Spinal cord (tissue), 10 donors: Measurements from ENCODE around the gene ZNF385C. TPM values are rescaled to one million over a fixed set of nuclear protein-coding genes. Genes with fewer than 3 reads are reported as not detected.
A peak's percentile ranks its signal among the peaks of the same experiment; 100 is the strongest.
"Not testable (repeated sequence)": the region's sequence is repeated elsewhere in the genome, so short reads cannot be mapped to it uniquely, and the experiment has no call there.

Source experiments
- DNase-seq, 6 donors: peaks; one replicate each; pipeline versions ENCODE4 v3.0.0 to v3.0.0-alpha.2; 2013 to 2015; ENCODE audit warnings: low spot score in 6 of 6, low read depth in 4 of 6
- H3K27ac ChIP-seq: one replicate; pipeline ENCODE4 v1.5.1; 2013; ENCODE audit warnings: low read depth, low read length, control low read depth
- H3K27me3 ChIP-seq: one replicate; pipeline ENCODE4 v1.6.1; 2013; ENCODE audit warnings: low read length; ENCODE audit not compliant: control insufficient read depth, insufficient read depth
- H3K36me3 ChIP-seq: one replicate; pipeline ENCODE4 v1.6.1; 2013; ENCODE audit warnings: low read length; ENCODE audit not compliant: control insufficient read depth, insufficient read depth
- H3K4me1 ChIP-seq: one replicate; pipeline ENCODE4 v1.6.1; 2013; ENCODE audit warnings: low read length; ENCODE audit not compliant: control insufficient read depth, insufficient read depth
- H3K4me3 ChIP-seq: one replicate; pipeline ENCODE4 v1.5.1; 2013; ENCODE audit warnings: low read depth, low read length, control low read depth
- H3K9me3 ChIP-seq: one replicate; pipeline ENCODE4 v1.6.1; 2013; ENCODE audit warnings: low read length; ENCODE audit not compliant: control insufficient read depth, insufficient read depth
- whole genome bisulfite sequencing: methylation state at CpG from one replicate; pipeline ENCODE4 v1.1.5; 2013; ENCODE audit warnings: missing lambda C conversion rate; ENCODE audit not compliant: insufficient coverage; 5-methylcytosine and 5-hydroxymethylcytosine counted together
- polyA plus RNA-seq, 2 donors: library from polyadenylated mRNA; unstranded; fragments of 120-200 nt; gene quantifications; one replicate each; pipeline ENCODE4 v1.2.1, GENCODE V29; 2013; ENCODE audit not compliant: insufficient read length in 2 of 2
- total RNA-seq, 2 donors: library from RNA; depleted of rRNA in 1 of 2; stranded (reverse); fragments of 120-200 nt in 1 of 2; fragments of >200 nt in 1 of 2; gene quantifications; one replicate each; pipeline versions ENCODE4 v1.2.3 to v1.2.4, GENCODE V29; 2013 to 2014
- donor health status: healthy.

Gene ZNF385C
- total and polyA plus RNA-seq, 4 donors = 0.50 to 7.3 (median 3.9) TPM

GRCh38 chr17:42016941-42017865 lies 81.1 kb downstream of the ZNF385C start, which contains the start of gene DNAJC7:
Gene DNAJC7, minus strand, starts transcription at chr17:42017439. Its CDS starts 23 bp downstream, at chr17:42017416.
- Histone ChIP-seq H3K4me3 (peak within 1 kb of the TSS; percentile 98), H3K9me3 (no peaks in the 10 kb centered on the region), H3K4me1 (peaks cover 41% of the 10 kb centered on the region), H3K27me3 (no peaks in the 10 kb centered on the region), H3K27ac (peak within 1 kb of the TSS; percentile 96), H3K36me3 (peaks cover 17% of the 10 kb centered on the region)
- DNase-seq = peak; percentile 84 to 98 (median 88)
- WGBS = under 1% methylated on average over 67 of the region's 70 CpGs

GRCh38 chr17:42016411-42016831 lies 81.9 kb downstream of the ZNF385C start:
- Histone ChIP-seq H3K36me3 (peaks cover 10% of the 10 kb centered on the region), H3K4me1 (peaks cover 41% of the 10 kb centered on the region), H3K27ac (peak overlapping the region; percentile 96), H3K4me3 (peak overlapping the region; percentile 98), H3K9me3 (no peaks in the 10 kb centered on the region), H3K27me3 (no peaks in the 10 kb centered on the region)
- DNase-seq = no peak
- 19% methylated on average over 8 of the region's 12 CpGs for WGBS

GRCh38 chr17:42013740-42014139 lies 84.5 kb downstream of the ZNF385C start:
- not testable (repeated sequence) for DNase-seq, H3K9me3 ChIP-seq, H3K27ac ChIP-seq, H3K4me3 ChIP-seq, H3K27me3 ChIP-seq
- 97% methylated on average over 5 of the region's 12 CpGs for WGBS
- Histone ChIP-seq H3K4me1 (peaks cover 33% of the 10 kb centered on the region), H3K36me3 (peaks cover 15% of the 10 kb centered on the region)

GRCh38 chr17:42012363-42012762 lies 85.9 kb downstream of the ZNF385C start:
- H3K27me3 ChIP-seq, DNase-seq, H3K9me3 ChIP-seq, H3K4me3 ChIP-seq, H3K27ac ChIP-seq: not testable (repeated sequence)
- Histone ChIP-seq H3K4me1 (peaks cover 29% of the 10 kb centered on the region), H3K36me3 (peaks cover 15% of the 10 kb centered on the region)
- WGBS = 38% methylated on average over 1 of the region's 4 CpGs

GRCh38 chr17:42010898-42011516 lies 87.3 kb downstream of the ZNF385C start:
- H3K9me3 ChIP-seq = no peaks in the 10 kb centered on the region
- H3K4me3 ChIP-seq = no peak overlapping the region
- WGBS = 100% methylated on average over 1 of the region's 3 CpGs
- H3K27ac ChIP-seq = no peak overlapping the region
- no peaks in the 10 kb centered on the region for H3K27me3 ChIP-seq
- H3K4me1 ChIP-seq = peaks cover 28% of the 10 kb centered on the region
- H3K36me3 ChIP-seq = peaks cover 13% of the 10 kb centered on the region
- no peak for DNase-seq

- H3K27me3 ChIP-seq, H3K27ac ChIP-seq, H3K4me3 ChIP-seq, H3K36me3 ChIP-seq, H3K9me3 ChIP-seq, DNase-seq: not testable (repeated sequence)
- peaks cover 24% of the 10 kb centered on the region for H3K4me1 ChIP-seq
- WGBS = 95% methylated on average over 4 of the region's 9 CpGs
Measured at GRCh38 chr17:42010266-42010680, 88.0 kb downstream of the ZNF385C start.

- Histone ChIP-seq H3K36me3 (peaks cover 5% of the 10 kb centered on the region), H3K4me3 (no peak overlapping the region), H3K9me3 (no peaks in the 10 kb centered on the region), H3K4me1 (peaks cover 20% of the 10 kb centered on the region), H3K27me3 (no peaks in the 10 kb centered on the region), H3K27ac (no peak overlapping the region)
- DNase-seq = peak in 1 of 6 donors; percentile 28
- WGBS = 73% methylated on average over 2 of the region's 4 CpGs
Measured at GRCh38 chr17:42009170-42009569, 89.1 kb downstream of the ZNF385C start.

- Histone ChIP-seq H3K36me3 (peaks cover 5% of the 10 kb centered on the region), H3K4me1 (peaks cover 14% of the 10 kb centered on the region), H3K27ac (peak overlapping the region; percentile 64), H3K4me3 (no peak overlapping the region), H3K9me3 (no peaks in the 10 kb centered on the region), H3K27me3 (no peaks in the 10 kb centered on the region)
- WGBS = no CpG with 5 or more reads among the region's 1 CpG
- DNase-seq = peak in 1 of 6 donors; percentile 22
Measured at GRCh38 chr17:42005166-42005565, 93.1 kb downstream of the ZNF385C start.

- WGBS = 48% methylated on average over 2 of the region's 3 CpGs
- Histone ChIP-seq H3K27ac (peak overlapping the region; percentile 79), H3K36me3 (peaks cover 17% of the 10 kb centered on the region), H3K4me1 (peaks cover 11% of the 10 kb centered on the region), H3K4me3 (no peak overlapping the region), H3K27me3 (no peaks in the 10 kb centered on the region), H3K9me3 (no peaks in the 10 kb centered on the region)
- peak in 1 of 6 donors; percentile 31 for DNase-seq
Measured at GRCh38 chr17:42002792-42003301, 95.4 kb downstream of the ZNF385C start.
